Right lobe of liver (tissue), 6 donors: ENCODE results near the gene TRIM28. TPM values are rescaled to one million over a fixed set of nuclear protein-coding genes. Genes with fewer than 3 reads are reported as not detected.

Experiments
- ATAC-seq, 4 donors: fragments of 200-7000 bp; cut with Tn5 transposase; one replicate each; pipeline ENCODE4 v1.9.1; 2020; ENCODE audit warnings: mild to moderate bottlenecking in 4 of 4, moderate library complexity in 4 of 4
- DNase-seq, 3 donors: peaks; one replicate each; pipeline ENCODE4 v3.0.0-alpha.2; 2020
- H3K27ac ChIP-seq, 3 donors: fragments of 200-600 bp; one replicate each; pipeline ENCODE4 v1.8.0; 2022
- H3K27me3 ChIP-seq, 2 donors: fragments of 200-600 bp; one replicate each; pipeline ENCODE4 v1.8.0; 2022
- H3K36me3 ChIP-seq, 4 donors: fragments of 200-600 bp; sonication (generic) in 1 of 4; one replicate each; pipeline versions ENCODE4 v1.5.1 to v1.8.0; 2017 to 2022; ENCODE audit warnings: control low read depth in 1 of 4
- H3K4me1 ChIP-seq, 4 donors: fragments of 200-600 bp; sonication (generic) in 1 of 4; one replicate each; pipeline versions ENCODE4 v1.5.1 to v1.8.0; 2017 to 2022; ENCODE audit warnings: control low read depth in 1 of 4
- H3K4me3 ChIP-seq, 3 donors: fragments of 200-600 bp; one replicate each; pipeline ENCODE4 v1.8.0; 2022
- H3K9me3 ChIP-seq, 4 donors: fragments of 200-600 bp; sonication (generic) in 1 of 4; one replicate each; pipeline versions ENCODE4 v1.5.1 to v1.8.0; 2017 to 2022; ENCODE audit warnings: control low read depth in 1 of 4
- CTCF ChIP-seq, 4 donors: fragments of 200-600 bp in 3 of 4; fragments of 450-650 bp in 1 of 4; IDR thresholded peaks; one replicate each; pipeline versions ENCODE4 v1.5.1 to v1.8.0; 2016 to 2022; ENCODE audit warnings: antibody characterized with exemption in 4 of 4, mild to moderate bottlenecking in 2 of 4
- POLR2A ChIP-seq: fragments of 450-650 bp; IDR thresholded peaks from one replicate; pipeline ENCODE4 v1.6.1; 2017; ENCODE audit warnings: antibody characterized with exemption, mild to moderate bottlenecking
- WGBS: methylation state at CpG from one replicate; pipeline ENCODE4 v1.1.6; 2018; ENCODE audit warnings: low coverage, low lambda C conversion rate; ENCODE audit not compliant: insufficient coverage; ENCODE audit errors: missing lambda C conversion rate; 5-methylcytosine and 5-hydroxymethylcytosine counted together
- intact Hi-C, 2 donors: fragments of 100-400 bp; cut with DNase I; formaldehyde crosslinking; loops; one replicate each; pipeline versions ENCODE4 v1.11.2 to v1.14.1; 2022
- total RNA-seq, 6 experiments: library from RNA; depleted of rRNA in 2 of 6; stranded (reverse); fragments of >200 nt in 2 of 6; fragmentation: NEBNext Ultra II Directional in 3 of 6; extraction: Animal tissue kit (Norgen Biotek cat#: 25700) in 3 of 6; gene quantifications; one replicate each; pipeline versions ENCODE4 v1.1.0 to v1.2.4, GENCODE V29; 2016 to 2023
- donor health status: DM: no; HTN: yes; CAD: no.
- donor health status: DM: no; HTN: no; CAD: no.
- donor health status: DM: no; HTN: no; CAD: no.
- donor health status: DM: no; HTN: yes; CAD: no.
- donor health status: DM: no; HTN: yes; CAD: no.

The TRIM28 gene
- total RNA-seq, 6 experiments from 2014 or later, result 75.4 to 106 (median 94.7) TPM

- ATAC-seq, result peak; percentile 1 to 25 (median 10)
- peak overlapping the region; percentile 95 to 99 (median 97) for H3K27ac ChIP-seq
Observed at GRCh38 chr19:58544591-58545285, 874 bp downstream of the TRIM28 start.

GRCh38 chr19:58545286-58546018 lies 1.6 kb downstream of the TRIM28 start:
- Histone ChIP-seq H3K27me3 (no peaks in the 10 kb centered on the region), H3K27ac (peak overlapping the region in 2 of 3 donors; percentile 5 to 99), H3K9me3 (no peaks in the 10 kb centered on the region), H3K4me1 (peaks cover 0 to 15% (median 7%) of the 10 kb centered on the region in 4 donors), H3K4me3 (peak overlapping the region; percentile 77 to 89 (median 88)), H3K36me3 (peaks cover 17 to 34% (median 29%) of the 10 kb centered on the region in 4 donors)
- ATAC-seq (no peak), DNase-seq (no peak)
- 6% methylated on average over 20 of the region's 21 CpGs for WGBS
- TF ChIP-seq CTCF (IDR thresholded peaks at IDR 0.05) (no peak), POLR2A (no peak)
- intact Hi-C loops, result no loop called here

More at GRCh38 chr19:58544591-58545285, 874 bp downstream of the TRIM28 start:
- peaks cover 17 to 27% (median 23%) of the 10 kb centered on the region in 4 donors for H3K36me3 ChIP-seq
- H3K9me3 ChIP-seq, result no peaks in the 10 kb centered on the region
- H3K4me3 ChIP-seq, result peak overlapping the region; percentile 77 to 89 (median 88)
- WGBS, result 2% methylated on average over 20 of the region's 92 CpGs
- no peaks in the 10 kb centered on the region for H3K27me3 ChIP-seq
- TF ChIP-seq POLR2A (no peak), CTCF (IDR thresholded peaks at IDR 0.05) (no peak)
- H3K4me1 ChIP-seq, result peaks cover 0 to 15% (median 7%) of the 10 kb centered on the region in 4 donors
- DNase-seq, result peak in 2 of 3 donors; percentile 71 to 75
- intact Hi-C loops, result no loop called here

GRCh38 chr19:58546019-58546530 lies 2.2 kb downstream of the TRIM28 start:
- no peaks in the 10 kb centered on the region for H3K9me3 ChIP-seq
- peaks cover 0 to 15% (median 7%) of the 10 kb centered on the region in 4 donors for H3K4me1 ChIP-seq
- H3K36me3 ChIP-seq, result peaks cover 17 to 40% (median 33%) of the 10 kb centered on the region in 4 donors
- WGBS, result 11% methylated on average over 1 of the region's 1 CpG
- DNase-seq (no peak), ATAC-seq (no peak)
- H3K27ac ChIP-seq, result no peak overlapping the region
- TF ChIP-seq POLR2A (no peak), CTCF (IDR thresholded peaks at IDR 0.05) (no peak)
- peak overlapping the region; percentile 77 to 89 (median 88) for H3K4me3 ChIP-seq
- H3K27me3 ChIP-seq, result no peaks in the 10 kb centered on the region
- intact Hi-C loops, result no loop called here

GRCh38 chr19:58547323-58548312 lies 3.8 kb downstream of the TRIM28 start:
- no peak for DNase-seq
- H3K27ac ChIP-seq, result no peak overlapping the region
- intact Hi-C loops, result no loop called here
- H3K36me3 ChIP-seq, result peaks cover 17 to 56% (median 39%) of the 10 kb centered on the region in 4 donors
- H3K9me3 ChIP-seq, result no peaks in the 10 kb centered on the region
- 90% methylated on average over 5 of the region's 18 CpGs for WGBS
- peaks cover 0 to 15% (median 7%) of the 10 kb centered on the region in 4 donors for H3K4me1 ChIP-seq
- no peak for TF ChIP-seq POLR2A
- TF ChIP-seq CTCF (IDR thresholded peaks at IDR 0.05), result no peak
- no peaks in the 10 kb centered on the region for H3K27me3 ChIP-seq
- no peak for ATAC-seq
- H3K4me3 ChIP-seq, result no peak overlapping the region
